ENCODE data around the gene PLPPR1. TPM values are rescaled to one million over a fixed set of nuclear protein-coding genes. Genes with fewer than 3 reads are reported as not detected.

PLPPR1 gene
- total and polyA plus RNA-seq, 4 donors = 1.2 to 26.3 (median 2.4) TPM

DNA sequence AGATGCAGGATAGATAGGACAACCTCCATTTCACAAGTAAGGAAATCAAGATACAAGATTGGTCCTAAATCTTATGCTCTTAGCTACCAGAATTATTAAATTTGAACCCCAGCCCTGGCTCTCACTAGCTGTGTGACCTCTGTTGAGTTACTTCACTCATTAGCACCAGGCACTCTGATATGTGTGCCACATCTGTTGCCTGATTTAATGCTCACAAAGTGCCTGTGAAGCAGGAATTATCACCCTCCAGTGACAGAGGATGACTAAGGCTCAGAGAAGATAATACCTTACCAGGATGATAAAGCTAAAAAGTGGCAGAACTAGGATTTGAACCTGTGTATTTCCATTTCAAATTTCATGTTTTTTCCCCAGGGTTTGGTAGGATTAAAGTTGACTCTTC lies 110.0 kb downstream of the PLPPR1 start:
- Histone ChIP-seq H3K4me3 (ENCODE audit: low read depth in 1 of 3, low read length in 3 of 3) (no peak overlapping the region), H3K4me1 (ENCODE audit: control insufficient read depth in 4 of 4, insufficient read depth in 4 of 4, low read length in 3 of 4) (no peaks in the 10 kb centered on the region), H3K36me3 (ENCODE audit: control insufficient read depth in 4 of 4, insufficient read depth in 3 of 4, low read depth in 1 of 4, low read length in 3 of 4) (no peaks in the 10 kb centered on the region), H3K27ac (ENCODE audit: low read depth in 1 of 2, low read length in 2 of 2) (no peak overlapping the region), H3K9me3 (ENCODE audit: control insufficient read depth in 4 of 4, low read length in 3 of 4) (no peaks in the 10 kb centered on the region), H3K27me3 (ENCODE audit: control insufficient read depth in 4 of 4, insufficient read depth in 4 of 4, low read length in 3 of 4) (no peaks in the 10 kb centered on the region), H3K9ac (ENCODE audit: low read depth in 1 of 2, low read length in 2 of 2) (no peak overlapping the region)
- TF ChIP-seq GABPA (IDR thresholded peaks at IDR 0.05 in 1 of 2, conservative IDR thresholded peaks at IDR 0.05 in 1 of 2) (no peak), NR2F2 (IDR thresholded peaks at IDR 0.05) (no peak), EGR1 (IDR thresholded peaks at IDR 0.05; ENCODE audit: low read depth in 2 of 2) (no peak), RXRA (IDR thresholded peaks at IDR 0.05) (no peak), HNF4G (IDR thresholded peaks at IDR 0.05) (no peak), JUND (IDR thresholded peaks at IDR 0.05) (no peak), RAD21 (IDR thresholded peaks at IDR 0.05) (no peak), TAF1 (conservative IDR thresholded peaks at IDR 0.05) (no peak)
- TF ChIP-seq, protein P1, sequence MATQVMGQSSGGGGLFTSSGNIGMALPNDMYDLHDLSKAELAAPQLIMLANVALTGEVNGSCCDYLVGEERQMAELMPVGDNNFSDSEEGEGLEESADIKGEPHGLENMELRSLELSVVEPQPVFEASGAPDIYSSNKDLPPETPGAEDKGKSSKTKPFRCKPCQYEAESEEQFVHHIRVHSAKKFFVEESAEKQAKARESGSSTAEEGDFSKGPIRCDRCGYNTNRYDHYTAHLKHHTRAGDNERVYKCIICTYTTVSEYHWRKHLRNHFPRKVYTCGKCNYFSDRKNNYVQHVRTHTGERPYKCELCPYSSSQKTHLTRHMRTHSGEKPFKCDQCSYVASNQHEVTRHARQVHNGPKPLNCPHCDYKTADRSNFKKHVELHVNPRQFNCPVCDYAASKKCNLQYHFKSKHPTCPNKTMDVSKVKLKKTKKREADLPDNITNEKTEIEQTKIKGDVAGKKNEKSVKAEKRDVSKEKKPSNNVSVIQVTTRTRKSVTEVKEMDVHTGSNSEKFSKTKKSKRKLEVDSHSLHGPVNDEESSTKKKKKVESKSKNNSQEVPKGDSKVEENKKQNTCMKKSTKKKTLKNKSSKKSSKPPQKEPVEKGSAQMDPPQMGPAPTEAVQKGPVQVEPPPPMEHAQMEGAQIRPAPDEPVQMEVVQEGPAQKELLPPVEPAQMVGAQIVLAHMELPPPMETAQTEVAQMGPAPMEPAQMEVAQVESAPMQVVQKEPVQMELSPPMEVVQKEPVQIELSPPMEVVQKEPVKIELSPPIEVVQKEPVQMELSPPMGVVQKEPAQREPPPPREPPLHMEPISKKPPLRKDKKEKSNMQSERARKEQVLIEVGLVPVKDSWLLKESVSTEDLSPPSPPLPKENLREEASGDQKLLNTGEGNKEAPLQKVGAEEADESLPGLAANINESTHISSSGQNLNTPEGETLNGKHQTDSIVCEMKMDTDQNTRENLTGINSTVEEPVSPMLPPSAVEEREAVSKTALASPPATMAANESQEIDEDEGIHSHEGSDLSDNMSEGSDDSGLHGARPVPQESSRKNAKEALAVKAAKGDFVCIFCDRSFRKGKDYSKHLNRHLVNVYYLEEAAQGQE (IDR thresholded peaks at IDR 0.05) = no peak
- DNase-seq (ENCODE audit: low spot score) = no peak

DNA sequence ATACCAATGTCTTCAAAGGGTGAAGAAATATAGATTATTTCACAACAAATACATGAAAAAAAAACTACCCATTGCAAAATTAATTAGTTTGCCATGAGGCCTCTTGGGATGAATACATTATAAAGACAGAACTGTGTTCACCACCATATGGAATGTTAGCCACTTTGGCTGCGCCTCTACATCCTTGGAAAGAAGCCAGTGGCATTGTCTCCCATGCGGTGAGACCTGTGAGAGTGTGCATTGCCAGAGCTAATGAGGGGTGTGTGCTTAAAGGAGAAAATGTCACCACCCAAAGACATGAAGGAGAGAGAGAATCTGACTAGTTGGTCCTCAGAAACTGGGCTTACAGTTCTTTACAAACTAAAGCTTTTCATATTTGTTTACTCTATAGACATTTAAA lies 110.6 kb downstream of the PLPPR1 start:
- Histone ChIP-seq H3K27ac (ENCODE audit: low read depth in 1 of 2, low read length in 2 of 2) (no peak overlapping the region), H3K9ac (ENCODE audit: low read depth in 1 of 2, low read length in 2 of 2) (no peak overlapping the region), H3K4me3 (ENCODE audit: low read depth in 1 of 3, low read length in 3 of 3) (no peak overlapping the region), H3K27me3 (ENCODE audit: control insufficient read depth in 4 of 4, insufficient read depth in 4 of 4, low read length in 3 of 4) (no peaks in the 10 kb centered on the region), H3K4me1 (ENCODE audit: control insufficient read depth in 4 of 4, insufficient read depth in 4 of 4, low read length in 3 of 4) (no peaks in the 10 kb centered on the region), H3K9me3 (ENCODE audit: control insufficient read depth in 4 of 4, low read length in 3 of 4) (no peaks in the 10 kb centered on the region), H3K36me3 (ENCODE audit: control insufficient read depth in 4 of 4, insufficient read depth in 3 of 4, low read depth in 1 of 4, low read length in 3 of 4) (no peaks in the 10 kb centered on the region)
- TF ChIP-seq JUND (IDR thresholded peaks at IDR 0.05) = no peak
- no peak for TF ChIP-seq RXRA (IDR thresholded peaks at IDR 0.05)
- no peak for TF ChIP-seq YY1 (IDR thresholded peaks at IDR 0.05)
- TF ChIP-seq, protein P2, sequence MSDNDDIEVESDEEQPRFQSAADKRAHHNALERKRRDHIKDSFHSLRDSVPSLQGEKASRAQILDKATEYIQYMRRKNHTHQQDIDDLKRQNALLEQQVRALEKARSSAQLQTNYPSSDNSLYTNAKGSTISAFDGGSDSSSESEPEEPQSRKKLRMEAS (IDR thresholded peaks at IDR 0.05) = no peak
- TF ChIP-seq HNF4A (conservative IDR thresholded peaks at IDR 0.05) = no peak
- DNase-seq (ENCODE audit: low spot score) = no peak
- WGBS = 92% methylated on average over 2 of the region's 2 CpGs

DNA sequence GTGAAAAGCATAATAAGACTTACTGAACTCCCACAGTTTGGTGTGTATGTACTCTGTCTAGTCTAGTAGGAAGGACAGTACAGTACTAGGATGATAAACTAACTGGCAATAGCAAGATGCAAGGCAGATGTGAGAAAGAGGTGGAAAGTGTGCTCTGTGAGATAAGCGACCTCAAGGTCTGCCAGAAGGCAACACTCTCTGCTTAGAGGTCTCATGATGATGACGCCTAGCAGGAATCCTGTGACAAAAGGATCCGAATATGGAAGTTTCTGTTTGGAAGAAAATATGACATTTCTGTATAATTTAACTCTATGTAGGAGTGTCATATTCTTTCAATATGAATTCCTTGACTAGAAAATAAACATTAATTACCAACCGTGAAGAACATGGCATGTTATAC lies 112.2 kb downstream of the PLPPR1 start:
- Histone ChIP-seq H3K9me3 (ENCODE audit: control insufficient read depth in 4 of 4, low read length in 3 of 4) (no peaks in the 10 kb centered on the region), H3K9ac (ENCODE audit: low read depth in 1 of 2, low read length in 2 of 2) (no peak overlapping the region), H3K36me3 (ENCODE audit: control insufficient read depth in 4 of 4, insufficient read depth in 3 of 4, low read depth in 1 of 4, low read length in 3 of 4) (no peaks in the 10 kb centered on the region), H3K4me1 (ENCODE audit: control insufficient read depth in 4 of 4, insufficient read depth in 4 of 4, low read length in 3 of 4) (no peaks in the 10 kb centered on the region), H3K4me3 (ENCODE audit: low read depth in 1 of 3, low read length in 3 of 3) (no peak overlapping the region), H3K27ac (ENCODE audit: low read depth in 1 of 2, low read length in 2 of 2) (no peak overlapping the region), H3K27me3 (ENCODE audit: control insufficient read depth in 4 of 4, insufficient read depth in 4 of 4, low read length in 3 of 4) (no peaks in the 10 kb centered on the region)
- no peak for DNase-seq (ENCODE audit: low spot score)
- 82% methylated on average over 4 of the region's 4 CpGs for WGBS
- TF ChIP-seq, protein P2 (IDR thresholded peaks at IDR 0.05) = no peak
- no peak for TF ChIP-seq GABPA (IDR thresholded peaks at IDR 0.05 in 1 of 2, conservative IDR thresholded peaks at IDR 0.05 in 1 of 2)
- TF ChIP-seq FOXA2 (IDR thresholded peaks at IDR 0.05) = no peak
- no peak for TF ChIP-seq SP1 (IDR thresholded peaks at IDR 0.05)
- TF ChIP-seq, protein P3, sequence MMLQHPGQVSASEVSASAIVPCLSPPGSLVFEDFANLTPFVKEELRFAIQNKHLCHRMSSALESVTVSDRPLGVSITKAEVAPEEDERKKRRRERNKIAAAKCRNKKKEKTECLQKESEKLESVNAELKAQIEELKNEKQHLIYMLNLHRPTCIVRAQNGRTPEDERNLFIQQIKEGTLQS (IDR thresholded peaks at IDR 0.05) = no peak
- no peak for TF ChIP-seq TAF1 (conservative IDR thresholded peaks at IDR 0.05)
- TF ChIP-seq HNF4G (IDR thresholded peaks at IDR 0.05) = no peak
- no peak for TF ChIP-seq NR2F2 (IDR thresholded peaks at IDR 0.05)
- no peak for TF ChIP-seq RXRA (IDR thresholded peaks at IDR 0.05)
- TF ChIP-seq JUND (IDR thresholded peaks at IDR 0.05) = no peak
